Measurements from ENCODE around the gene SUGCT. TPM values are rescaled to one million over a fixed set of nuclear protein-coding genes. Genes with fewer than 3 reads are reported as not detected.

SUGCT gene
- total and polyA plus RNA-seq, 2 of the 8 experiments (the other 6 are each of a cell fraction or from before 2014, with no cell fraction given): 2.8 to 5.4 TPM

DNA sequence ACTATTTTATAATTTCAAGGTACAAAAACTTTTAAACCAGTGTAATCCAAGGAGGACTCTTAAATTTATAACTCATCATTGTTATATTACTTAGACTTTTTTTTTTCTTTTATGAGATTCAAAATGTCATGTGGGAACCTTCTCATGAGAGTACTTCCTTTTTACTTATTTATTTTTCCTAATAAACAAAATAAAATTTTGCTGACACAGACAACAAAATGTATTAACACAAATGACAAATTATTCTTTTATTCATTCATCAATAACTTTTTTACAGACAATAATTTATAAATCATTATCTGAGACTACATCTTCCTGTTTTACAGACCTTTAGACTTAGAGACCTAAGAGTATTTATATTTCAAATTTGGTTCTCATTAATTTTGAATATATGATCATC is 706.2 kb downstream of the SUGCT start (continued):
- no peak for TF ChIP-seq HDAC2 (IDR thresholded peaks at IDR 0.05; ENCODE audit: borderline replicate concordance in 1 of 2, low read depth in 2 of 2, low read length in 2 of 2)
- no peak for TF ChIP-seq TAF7 (optimal IDR thresholded peaks at IDR 0.05; ENCODE audit: borderline replicate concordance, low read depth, low read length)
- TF ChIP-seq CTCF (IDR thresholded peaks at IDR 0.05; ENCODE audit: control extremely low read depth in 1 of 3, insufficient read depth in 1 of 3, low read depth in 1 of 3, low read length in 3 of 3): no peak
- TF ChIP-seq JUN (IDR thresholded peaks at IDR 0.05; ENCODE audit: low read depth, low read length): no peak
- no peak for TF ChIP-seq ZNF274 (IDR thresholded peaks at IDR 0.05; ENCODE audit: borderline replicate concordance, extremely low read depth, low read length)
- no peak for TF ChIP-seq KDM5A (IDR thresholded peaks at IDR 0.05; ENCODE audit: low read length)
- no peak for TF ChIP-seq POU5F1 (IDR thresholded peaks at IDR 0.05; ENCODE audit: low read depth, low read length)
- TF ChIP-seq CBX5 (IDR thresholded peaks at IDR 0.05; ENCODE audit: low read depth, low read length): no peak
- TF ChIP-seq RAD21 (IDR thresholded peaks at IDR 0.05 in 1 of 2, conservative IDR thresholded peaks at IDR 0.05 in 1 of 2; ENCODE audit: low read depth in 2 of 2, low read length in 2 of 2): no peak
- no peak for TF ChIP-seq ATF3 (IDR thresholded peaks at IDR 0.05; ENCODE audit: insufficient read depth, low read depth, low read length)
- no peak for TF ChIP-seq HDAC6 (IDR thresholded peaks at IDR 0.05; ENCODE audit: low read depth, low read length)
- TF ChIP-seq, protein P1, sequence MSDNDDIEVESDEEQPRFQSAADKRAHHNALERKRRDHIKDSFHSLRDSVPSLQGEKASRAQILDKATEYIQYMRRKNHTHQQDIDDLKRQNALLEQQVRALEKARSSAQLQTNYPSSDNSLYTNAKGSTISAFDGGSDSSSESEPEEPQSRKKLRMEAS (IDR thresholded peaks at IDR 0.05): no peak
- TF ChIP-seq POLR2AphosphoS5 (IDR thresholded peaks at IDR 0.05; ENCODE audit: low read depth, low read length): no peak
- TF ChIP-seq TCF12 (IDR thresholded peaks at IDR 0.05; ENCODE audit: low read depth, low read length): no peak
- TF ChIP-seq BCL11A (IDR thresholded peaks at IDR 0.05; ENCODE audit: low read depth in 2 of 2, low read length in 2 of 2): no peak
- no peak for TF ChIP-seq CHD1 (IDR thresholded peaks at IDR 0.05; ENCODE audit: low read depth, low read length)
